GM21723 (cell line): Measurements from ENCODE around the gene RBM19.
A peak's percentile ranks its signal among the peaks of the same experiment; 100 is the strongest.
"Not testable (repeated sequence)": the region's sequence is repeated elsewhere in the genome, so short reads cannot be mapped to it uniquely, and the experiment has no call there.

ENCODE experiments used
- ATAC-seq: cut with Tn5 transposase; IDR thresholded peaks from one replicate; pipeline ENCODE4 v1.9.1; 2021; ENCODE audit warnings: mild to moderate bottlenecking, moderate library complexity; ENCODE audit not compliant: unreplicated experiment

Gene RBM19, protein sequence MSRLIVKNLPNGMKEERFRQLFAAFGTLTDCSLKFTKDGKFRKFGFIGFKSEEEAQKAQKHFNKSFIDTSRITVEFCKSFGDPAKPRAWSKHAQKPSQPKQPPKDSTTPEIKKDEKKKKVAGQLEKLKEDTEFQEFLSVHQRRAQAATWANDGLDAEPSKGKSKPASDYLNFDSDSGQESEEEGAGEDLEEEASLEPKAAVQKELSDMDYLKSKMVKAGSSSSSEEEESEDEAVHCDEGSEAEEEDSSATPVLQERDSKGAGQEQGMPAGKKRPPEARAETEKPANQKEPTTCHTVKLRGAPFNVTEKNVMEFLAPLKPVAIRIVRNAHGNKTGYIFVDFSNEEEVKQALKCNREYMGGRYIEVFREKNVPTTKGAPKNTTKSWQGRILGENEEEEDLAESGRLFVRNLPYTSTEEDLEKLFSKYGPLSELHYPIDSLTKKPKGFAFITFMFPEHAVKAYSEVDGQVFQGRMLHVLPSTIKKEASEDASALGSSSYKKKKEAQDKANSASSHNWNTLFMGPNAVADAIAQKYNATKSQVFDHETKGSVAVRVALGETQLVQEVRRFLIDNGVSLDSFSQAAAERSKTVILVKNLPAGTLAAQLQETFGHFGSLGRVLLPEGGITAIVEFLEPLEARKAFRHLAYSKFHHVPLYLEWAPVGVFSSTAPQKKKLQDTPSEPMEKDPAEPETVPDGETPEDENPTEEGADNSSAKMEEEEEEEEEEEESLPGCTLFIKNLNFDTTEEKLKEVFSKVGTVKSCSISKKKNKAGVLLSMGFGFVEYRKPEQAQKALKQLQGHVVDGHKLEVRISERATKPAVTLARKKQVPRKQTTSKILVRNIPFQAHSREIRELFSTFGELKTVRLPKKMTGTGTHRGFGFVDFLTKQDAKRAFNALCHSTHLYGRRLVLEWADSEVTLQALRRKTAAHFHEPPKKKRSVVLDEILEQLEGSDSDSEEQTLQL

DNA sequence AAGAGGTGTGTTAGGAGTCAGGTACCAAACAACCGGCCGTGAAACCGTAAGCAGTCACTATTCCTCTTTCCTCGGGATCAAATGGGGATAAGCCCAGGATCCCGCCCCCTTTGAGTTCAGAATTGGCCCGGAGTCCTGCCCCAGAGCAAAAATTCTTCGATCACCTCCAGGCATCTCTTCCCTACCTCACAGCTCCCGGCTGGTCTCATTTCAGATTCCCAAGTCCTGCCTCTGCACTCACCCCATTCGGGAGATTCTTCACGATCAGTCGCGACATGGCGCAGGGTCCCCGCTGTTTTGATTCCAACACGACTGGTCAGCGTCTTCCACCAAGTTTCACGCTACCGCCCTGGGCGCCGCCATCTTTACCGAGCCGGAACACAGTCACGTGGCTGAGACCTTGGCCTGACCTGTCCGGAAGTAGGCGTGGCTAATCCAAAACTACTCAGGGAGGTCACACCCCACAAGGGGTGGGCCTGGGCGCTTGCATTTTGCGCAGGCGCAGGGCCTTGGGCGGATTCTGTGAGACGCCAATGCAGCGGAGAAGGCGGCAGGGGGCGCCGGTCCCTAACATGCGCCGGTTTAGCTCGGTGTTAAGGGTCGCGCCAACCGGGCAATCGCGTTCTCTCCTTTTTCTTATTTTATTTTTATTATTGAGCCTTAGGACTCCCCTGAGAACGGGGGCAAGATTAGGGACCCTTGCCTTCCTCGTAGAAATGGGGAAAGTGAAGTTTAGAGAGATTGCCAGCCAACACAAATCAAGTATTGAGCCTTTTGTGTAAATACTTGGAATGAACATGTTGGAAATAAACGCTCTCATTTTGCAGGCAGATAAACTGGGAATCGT lies at the start of gene RBM19:
TSS of gene RBM19 (minus strand) at position 375 of the 847 bp plus-strand sequence. CDS start at position 277, 98 bp downstream.
- peak; percentile 95 for ATAC-seq

DNA sequence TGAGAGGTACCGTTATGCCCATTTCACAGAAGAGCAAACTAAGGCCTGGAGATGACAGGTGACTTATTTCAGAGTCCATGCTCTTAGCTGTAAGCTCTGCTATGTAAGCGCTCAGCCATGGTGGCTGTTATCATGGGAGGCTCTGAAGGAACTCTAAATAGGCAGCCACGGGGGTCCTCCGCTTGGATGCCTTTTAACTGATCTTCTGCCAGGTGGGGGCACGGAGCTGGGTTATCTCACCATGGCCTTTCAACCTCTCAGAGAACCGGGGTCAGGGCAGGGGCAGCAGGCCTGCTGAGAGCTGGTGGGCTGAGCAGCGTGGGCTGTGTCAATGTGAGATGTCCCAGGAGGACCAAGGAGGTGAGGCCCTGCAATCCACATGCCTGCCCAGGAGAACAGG lies 49.7 kb upstream of the RBM19 start:
- no peak for ATAC-seq

DNA sequence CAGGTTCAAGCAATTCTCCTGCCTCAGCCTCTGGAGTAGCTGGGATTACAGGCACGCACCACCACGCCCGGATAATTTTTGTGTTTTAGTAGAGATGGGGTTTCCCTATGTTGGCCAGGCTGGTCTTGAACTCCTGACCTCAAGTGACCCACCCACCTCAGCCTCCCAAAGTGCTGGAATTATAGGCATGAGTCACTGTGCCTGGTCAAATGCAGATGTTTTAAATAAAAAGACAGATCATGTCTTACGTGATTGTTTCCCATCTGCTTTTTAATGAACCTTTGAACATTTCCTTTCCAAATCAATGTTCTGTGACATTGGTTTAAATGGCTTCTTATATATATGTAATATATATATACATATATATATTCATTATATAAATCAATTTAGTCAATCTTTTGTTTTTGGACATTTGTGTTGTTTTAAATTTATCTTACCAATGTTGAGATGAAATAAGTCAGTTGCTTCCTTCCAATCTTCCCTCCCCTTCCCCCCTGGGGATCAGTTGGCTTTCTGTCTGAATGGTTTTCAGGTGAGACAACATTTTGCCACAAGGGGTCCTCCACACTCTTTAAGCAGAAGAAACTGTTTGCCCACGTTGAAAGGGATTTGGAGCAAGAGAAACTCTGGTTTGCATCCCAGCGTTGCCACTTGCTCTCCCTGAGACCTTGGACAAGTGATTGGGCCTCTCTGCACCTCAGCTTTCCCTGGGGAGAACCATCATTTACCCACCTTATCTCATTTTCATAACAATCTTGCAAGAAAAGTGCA lies 47.6 kb upstream of the RBM19 start:
- no peak for ATAC-seq

- no peak for ATAC-seq
Observed at GRCh38 chr12:114012744-114013431, 46.8 kb upstream of the RBM19 start.

DNA sequence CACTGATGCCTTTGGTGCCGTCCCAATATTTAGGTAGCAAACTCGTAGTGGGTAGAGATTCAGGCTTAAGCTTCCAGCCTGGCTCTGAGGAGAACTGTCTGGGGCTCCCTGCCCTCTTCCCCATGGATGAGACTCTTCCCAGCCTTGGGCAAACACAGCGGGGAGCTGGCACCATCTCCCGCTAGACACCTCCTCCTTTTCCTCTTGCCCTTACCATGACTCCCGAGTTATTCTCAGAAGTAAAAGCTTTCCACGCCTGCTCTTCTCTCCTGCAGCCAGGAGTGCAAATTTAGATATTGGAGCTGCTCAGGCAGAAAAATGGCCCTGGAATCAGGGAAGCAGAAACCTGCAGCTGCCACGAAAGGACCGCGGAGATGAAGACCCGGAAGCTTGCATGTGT lies 45.6 kb upstream of the RBM19 start:
- no peak for ATAC-seq

DNA sequence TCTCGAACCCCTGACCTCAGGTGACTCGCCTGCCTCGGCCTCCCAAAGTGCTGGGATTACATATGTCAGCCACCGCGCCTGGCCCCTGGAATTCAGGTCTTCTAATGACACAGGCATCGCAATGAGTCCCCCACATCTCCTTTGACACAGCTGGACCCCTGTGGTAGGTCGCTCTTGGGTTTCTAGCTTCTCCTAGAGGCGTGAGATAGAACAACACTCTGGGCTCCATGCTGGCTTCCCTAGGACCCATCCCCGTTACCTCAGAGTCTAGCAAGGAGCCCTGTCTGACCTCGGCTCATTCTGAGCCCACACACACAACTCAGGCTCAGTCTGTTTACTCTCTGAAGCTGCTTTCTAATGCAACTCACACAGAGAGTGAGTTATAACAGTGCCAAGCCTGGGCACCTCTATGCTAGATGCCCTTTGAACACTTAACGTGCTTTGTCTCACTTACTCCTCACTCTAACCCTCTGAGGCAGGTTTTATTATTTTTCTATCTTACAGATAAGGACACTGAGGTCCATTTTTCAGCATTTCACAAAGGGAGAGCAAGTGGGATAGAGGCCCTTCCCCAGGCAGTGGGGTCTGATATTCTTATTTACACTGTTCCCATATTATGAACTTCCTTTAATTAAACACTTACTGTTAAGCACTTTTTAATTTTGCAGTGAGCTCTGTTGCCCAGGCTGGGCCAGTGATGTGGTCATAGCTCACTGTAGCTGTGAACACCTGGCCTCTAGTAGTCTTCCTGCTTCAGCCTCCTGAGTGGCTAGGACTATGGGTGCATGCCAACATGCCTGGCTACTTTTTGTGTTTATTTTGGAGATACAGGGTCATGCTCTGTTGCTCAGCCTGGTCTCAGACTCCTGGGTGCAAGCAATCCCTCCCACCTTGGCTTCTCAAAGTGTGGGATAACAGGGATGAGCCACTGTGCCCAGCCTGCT lies 40.6 kb upstream of the RBM19 start:
- no peak for ATAC-seq

DNA sequence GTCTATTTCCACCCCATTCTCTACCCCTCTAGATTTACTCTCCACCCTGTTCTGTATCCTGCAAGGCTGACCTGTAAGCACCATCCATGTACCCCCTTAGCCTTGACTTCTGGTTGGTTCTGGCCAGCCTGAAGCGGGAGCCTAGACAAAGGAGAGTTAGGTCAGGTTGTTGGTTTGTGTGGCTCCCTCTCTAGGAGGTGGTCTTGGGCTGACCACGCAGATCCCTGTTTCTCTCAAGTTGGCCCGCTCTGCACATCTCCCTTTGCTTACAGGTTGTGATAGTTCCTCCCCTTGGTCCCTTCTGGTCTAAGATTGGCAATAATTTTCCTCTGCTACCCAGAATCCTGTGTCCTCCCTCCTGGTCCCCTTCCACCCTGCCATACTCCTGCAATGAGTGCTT lies 38.3 kb upstream of the RBM19 start:
- ATAC-seq, result no peak

- no peak for ATAC-seq
Observed at GRCh38 chr12:114003286-114003685, 37.2 kb upstream of the RBM19 start.

GRCh38 chr12:114001511-114002340 lies 35.6 kb upstream of the RBM19 start:
- ATAC-seq, result no peak

DNA sequence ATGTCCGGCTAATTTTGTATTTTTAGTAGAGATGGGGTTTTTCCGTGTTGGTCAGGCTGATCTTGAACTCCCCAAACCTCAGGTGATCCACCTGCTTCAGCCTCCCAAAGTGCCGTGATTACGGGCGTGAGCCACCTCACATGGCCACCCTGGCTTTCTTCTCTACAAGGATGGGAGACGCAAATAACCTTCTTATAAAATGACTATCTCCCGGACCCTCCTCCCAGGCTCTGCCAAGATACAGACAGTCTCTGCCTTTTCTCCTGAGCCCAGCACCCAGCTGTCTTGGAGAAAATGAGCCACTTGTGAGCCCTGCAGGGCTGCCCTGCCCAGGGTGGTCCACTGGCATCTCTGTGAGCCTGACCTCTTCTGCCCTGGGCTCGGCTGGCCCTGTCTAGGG lies 34.7 kb upstream of the RBM19 start:
- no peak for ATAC-seq

GRCh38 chr12:114000261-114000660 lies 34.1 kb upstream of the RBM19 start:
- ATAC-seq, result not testable (repeated sequence)

GRCh38 chr12:113997365-113997764 lies 31.2 kb upstream of the RBM19 start:
- ATAC-seq, result peak; percentile 49

DNA sequence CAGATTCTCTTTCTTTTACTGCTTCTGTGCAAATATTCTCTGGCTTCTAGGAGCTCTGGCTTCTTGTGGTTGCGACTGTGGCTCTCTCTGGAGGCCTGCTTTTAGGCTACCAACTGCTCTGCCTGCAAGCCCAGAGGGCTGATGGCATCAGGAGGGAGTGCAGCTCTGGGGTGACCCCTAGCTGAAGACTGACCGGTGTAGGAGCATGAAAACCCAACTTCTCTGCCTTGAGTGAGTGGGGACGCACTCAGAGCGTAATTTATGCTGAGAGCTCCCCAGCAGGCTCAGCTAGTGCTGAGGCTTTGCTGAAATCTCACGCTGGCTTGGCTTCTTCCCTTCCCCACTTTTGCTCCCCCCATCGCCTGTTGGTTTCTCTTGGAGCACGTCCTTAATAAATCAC lies 29.9 kb upstream of the RBM19 start:
- ATAC-seq, result no peak

- no peak for ATAC-seq
Observed at GRCh38 chr12:113994051-113994450, 27.9 kb upstream of the RBM19 start.

- ATAC-seq, result not testable (repeated sequence)
Observed at GRCh38 chr12:113992751-113993150, 26.6 kb upstream of the RBM19 start.

DNA sequence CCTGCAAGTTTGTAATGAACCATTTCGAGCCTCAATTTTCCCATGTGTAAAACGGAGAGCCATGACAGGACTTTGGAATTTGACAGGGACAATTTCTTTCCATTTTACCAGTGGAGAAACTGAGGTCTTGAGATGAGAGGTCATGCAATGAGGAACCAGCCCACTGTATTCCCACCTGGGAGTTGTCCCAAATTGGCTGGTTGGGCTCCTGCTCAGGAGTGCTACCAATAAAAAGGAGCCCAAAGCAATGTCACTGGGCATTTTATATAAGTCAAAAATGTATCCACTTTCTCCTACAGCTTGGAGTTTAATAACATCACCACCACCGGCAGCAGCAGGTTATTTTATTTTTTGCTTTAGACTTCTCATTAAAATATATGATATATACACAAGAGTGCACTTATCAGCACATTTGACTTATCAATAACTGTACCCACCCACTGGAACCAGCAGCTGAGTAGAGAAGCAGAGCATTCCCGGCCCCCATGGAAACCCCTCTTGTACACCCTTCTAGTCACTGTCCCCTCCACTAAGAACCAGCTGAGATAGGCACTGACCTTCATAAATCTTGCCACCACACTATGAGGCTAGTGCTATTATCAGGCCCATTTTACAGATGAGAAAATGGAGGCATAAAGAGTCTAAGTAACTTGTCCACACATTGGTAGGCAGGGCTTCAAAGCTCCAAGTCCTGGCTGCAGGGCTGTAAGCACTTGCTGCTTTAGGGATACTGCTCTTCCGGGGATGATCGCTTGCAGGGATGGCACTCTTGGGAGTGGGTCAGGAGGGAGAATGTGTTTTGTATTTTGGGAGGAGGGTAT lies 25.3 kb upstream of the RBM19 start:
- ATAC-seq, result no peak
